Activated T-helper 2 cell treated with anti-CD3 and anti-CD28 coated beads, Interferon-gamma antibody, Interleukin-2, Interleukin-4, amounts not matched to agents 10 μg/mL and 5 μg/mL and 100 μg/mL, durations not matched to agents 14 hours and 24 hours and 36 hours (primary cell): ENCODE data around the gene DAB2IP. TPM values are rescaled to one million over a fixed set of nuclear protein-coding genes. Genes with fewer than 3 reads are reported as not detected.

Source experiments
- DNase-seq: peaks from one replicate; pipeline ENCODE4 v3.0.0; 2021; ENCODE audit warnings: low spot score
- H3K27ac Mint-ChIP-seq: one replicate; pipeline ENCODE4 v1.8.0; 2021; ENCODE audit warnings: mixed read lengths
- H3K27me3 Mint-ChIP-seq: one replicate; pipeline ENCODE4 v1.8.0; 2021; ENCODE audit warnings: low read depth, mixed read lengths
- H3K36me3 Mint-ChIP-seq: one replicate; pipeline ENCODE4 v1.8.0; 2021; ENCODE audit warnings: low read depth, mixed read lengths
- H3K4me1 Mint-ChIP-seq: one replicate; pipeline ENCODE4 v1.8.0; 2021; ENCODE audit warnings: low read depth, mixed read lengths
- H3K4me3 Mint-ChIP-seq: one replicate; pipeline ENCODE4 v1.8.0; 2021; ENCODE audit warnings: low read depth, mild to moderate bottlenecking, moderate library complexity, mixed read lengths
- H3K9me3 Mint-ChIP-seq: one replicate; pipeline ENCODE4 v1.8.0; 2021; ENCODE audit warnings: mixed read lengths
- intact Hi-C: fragments of 100-400 bp; cut with micrococcal nuclease; formaldehyde crosslinking; loops from one replicate; pipeline ENCODE4 v1.15.1; 2023
- total RNA-seq: library from RNA; stranded (reverse); gene quantifications from 2 replicates; pipeline ENCODE4 v1.2.3, GENCODE V29; 2022

Gene DAB2IP
- total RNA-seq, 1 donor from 2014 or later = not detected

GRCh38 chr9:121758693-121759092 lies 107.3 kb downstream of the DAB2IP start:
- no peak overlapping the region for H3K27ac Mint-ChIP-seq
- H3K36me3 Mint-ChIP-seq = no peaks in the 10 kb centered on the region
- H3K4me1 Mint-ChIP-seq = no peaks in the 10 kb centered on the region
- no peaks in the 10 kb centered on the region for H3K9me3 Mint-ChIP-seq
- no peaks in the 10 kb centered on the region for H3K27me3 Mint-ChIP-seq
- DNase-seq = no peak
- no peak overlapping the region for H3K4me3 Mint-ChIP-seq
- intact Hi-C loops = no loop called here

DNA sequence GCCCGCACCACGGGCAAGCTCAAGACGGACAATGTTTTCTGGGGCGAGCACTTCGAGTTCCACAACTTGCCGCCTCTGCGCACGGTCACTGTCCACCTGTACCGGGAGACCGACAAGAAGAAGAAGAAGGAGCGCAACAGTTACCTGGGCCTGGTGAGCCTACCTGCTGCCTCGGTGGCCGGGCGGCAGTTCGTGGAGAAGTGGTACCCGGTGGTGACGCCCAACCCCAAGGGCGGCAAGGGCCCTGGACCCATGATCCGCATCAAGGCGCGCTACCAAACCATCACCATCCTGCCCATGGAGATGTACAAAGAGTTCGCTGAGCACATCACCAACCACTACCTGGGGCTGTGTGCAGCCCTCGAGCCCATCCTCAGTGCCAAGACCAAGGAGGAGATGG lies 108.6 kb downstream of the DAB2IP start:
- H3K9me3 Mint-ChIP-seq = no peaks in the 10 kb centered on the region
- no peaks in the 10 kb centered on the region for H3K27me3 Mint-ChIP-seq
- no peak overlapping the region for H3K4me3 Mint-ChIP-seq
- DNase-seq = no peak
- no peaks in the 10 kb centered on the region for H3K36me3 Mint-ChIP-seq
- no peaks in the 10 kb centered on the region for H3K4me1 Mint-ChIP-seq
- intact Hi-C loops = no loop called here
- H3K27ac Mint-ChIP-seq = no peak overlapping the region

- Mint-ChIP-seq H3K4me1 (no peaks in the 10 kb centered on the region), H3K9me3 (no peaks in the 10 kb centered on the region), H3K4me3 (no peak overlapping the region), H3K36me3 (no peaks in the 10 kb centered on the region), H3K27me3 (no peaks in the 10 kb centered on the region), H3K27ac (no peak overlapping the region)
- intact Hi-C loops = no loop called here
- DNase-seq = no peak
Observed at GRCh38 chr9:121760571-121760970, 109.1 kb downstream of the DAB2IP start.

- no peak for DNase-seq
- Mint-ChIP-seq H3K4me1 (no peaks in the 10 kb centered on the region), H3K4me3 (no peak overlapping the region), H3K27ac (no peak overlapping the region), H3K27me3 (no peaks in the 10 kb centered on the region), H3K9me3 (no peaks in the 10 kb centered on the region), H3K36me3 (no peaks in the 10 kb centered on the region)
- intact Hi-C loops = no loop called here
Observed at GRCh38 chr9:121763131-121763530, 111.7 kb downstream of the DAB2IP start.

GRCh38 chr9:121763561-121764370 lies 112.3 kb downstream of the DAB2IP start:
- Mint-ChIP-seq H3K36me3 (no peaks in the 10 kb centered on the region), H3K27me3 (no peaks in the 10 kb centered on the region), H3K27ac (no peak overlapping the region), H3K4me3 (no peak overlapping the region), H3K9me3 (no peaks in the 10 kb centered on the region), H3K4me1 (no peaks in the 10 kb centered on the region)
- intact Hi-C loops = no loop called here
- DNase-seq = no peak

GRCh38 chr9:121764371-121764730 lies 112.9 kb downstream of the DAB2IP start:
- DNase-seq = no peak
- no peaks in the 10 kb centered on the region for H3K9me3 Mint-ChIP-seq
- no peak overlapping the region for H3K4me3 Mint-ChIP-seq
- H3K36me3 Mint-ChIP-seq = no peaks in the 10 kb centered on the region
- H3K4me1 Mint-ChIP-seq = no peaks in the 10 kb centered on the region
- H3K27ac Mint-ChIP-seq = no peak overlapping the region
- no peaks in the 10 kb centered on the region for H3K27me3 Mint-ChIP-seq
- intact Hi-C loops = no loop called here

- Mint-ChIP-seq H3K27ac (no peak overlapping the region), H3K27me3 (no peaks in the 10 kb centered on the region), H3K9me3 (no peaks in the 10 kb centered on the region), H3K36me3 (no peaks in the 10 kb centered on the region), H3K4me3 (no peak overlapping the region), H3K4me1 (no peaks in the 10 kb centered on the region)
- no peak for DNase-seq
- intact Hi-C loops = no loop called here
Observed at GRCh38 chr9:121765021-121765950, 113.9 kb downstream of the DAB2IP start.

- Mint-ChIP-seq H3K27ac (no peak overlapping the region), H3K9me3 (no peaks in the 10 kb centered on the region), H3K4me3 (no peak overlapping the region), H3K27me3 (no peaks in the 10 kb centered on the region), H3K4me1 (no peaks in the 10 kb centered on the region), H3K36me3 (no peaks in the 10 kb centered on the region)
- no peak for DNase-seq
- intact Hi-C loops = no loop called here
Observed at GRCh38 chr9:121766081-121766683, 114.7 kb downstream of the DAB2IP start.

DNA sequence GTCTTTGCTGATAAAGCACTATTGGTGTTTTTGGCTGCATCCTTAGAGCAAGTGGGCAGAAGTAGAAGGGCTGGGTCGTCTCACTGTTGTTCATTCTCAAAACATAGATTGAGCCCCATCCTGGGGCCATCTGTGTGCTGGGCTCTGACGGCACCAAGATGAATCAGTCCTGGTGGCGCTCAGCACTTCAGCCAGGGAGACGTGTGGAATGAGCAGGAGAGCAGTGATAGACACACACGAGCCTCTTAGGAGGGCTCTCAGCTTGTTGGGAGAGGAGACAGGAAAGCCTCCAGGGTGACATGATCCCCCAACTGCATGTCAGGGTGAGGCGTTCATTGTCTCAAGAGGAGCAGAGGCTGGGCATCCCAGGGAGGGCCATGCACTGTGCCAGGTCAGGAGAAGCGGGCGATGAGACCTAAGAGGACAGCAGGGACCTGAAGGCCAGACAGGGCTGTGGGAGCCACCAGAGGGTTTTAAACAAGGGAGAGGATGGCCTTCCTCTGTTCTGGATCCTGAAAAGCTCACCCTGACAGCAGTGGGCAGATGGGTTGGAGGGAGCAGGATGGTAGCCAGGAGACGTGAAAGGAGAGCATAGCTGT lies 115.8 kb downstream of the DAB2IP start:
- Mint-ChIP-seq H3K9me3 (no peaks in the 10 kb centered on the region), H3K27ac (no peak overlapping the region), H3K4me1 (no peaks in the 10 kb centered on the region), H3K27me3 (no peaks in the 10 kb centered on the region), H3K36me3 (no peaks in the 10 kb centered on the region), H3K4me3 (no peak overlapping the region)
- DNase-seq = no peak
- intact Hi-C loops = no loop called here

DNA sequence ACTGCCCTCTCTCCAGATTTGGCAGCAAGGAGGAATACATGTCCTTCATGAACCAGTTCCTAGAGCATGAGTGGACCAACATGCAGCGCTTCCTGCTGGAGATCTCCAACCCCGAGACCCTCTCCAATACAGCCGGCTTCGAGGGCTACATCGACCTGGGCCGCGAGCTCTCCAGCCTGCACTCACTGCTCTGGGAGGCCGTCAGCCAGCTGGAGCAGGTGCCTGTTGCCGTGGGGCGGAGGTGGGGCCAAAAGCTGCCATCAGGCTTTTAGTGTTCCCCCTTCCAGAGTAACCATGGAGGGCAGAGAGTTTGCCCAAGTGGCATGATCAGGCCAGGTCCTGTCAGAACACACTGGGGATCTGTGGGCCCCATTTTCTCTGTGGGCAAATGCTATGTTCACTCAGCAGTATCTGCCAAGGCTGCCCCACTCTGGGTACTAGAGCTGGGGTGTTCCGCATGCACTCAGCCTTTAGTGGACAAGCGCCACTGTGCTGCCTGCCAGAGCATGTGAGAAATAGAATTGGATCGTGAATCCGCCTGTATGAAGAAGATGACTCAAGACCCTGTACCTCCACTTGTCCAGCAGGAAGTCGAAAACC lies 117.1 kb downstream of the DAB2IP start:
- no peak overlapping the region for H3K27ac Mint-ChIP-seq
- DNase-seq = no peak
- no peaks in the 10 kb centered on the region for H3K4me1 Mint-ChIP-seq
- no peak overlapping the region for H3K4me3 Mint-ChIP-seq
- intact Hi-C loops = no loop called here
- no peaks in the 10 kb centered on the region for H3K9me3 Mint-ChIP-seq
- no peaks in the 10 kb centered on the region for H3K27me3 Mint-ChIP-seq
- no peaks in the 10 kb centered on the region for H3K36me3 Mint-ChIP-seq

- DNase-seq = no peak
- Mint-ChIP-seq H3K27ac (no peak overlapping the region), H3K4me3 (no peak overlapping the region), H3K4me1 (no peaks in the 10 kb centered on the region), H3K9me3 (no peaks in the 10 kb centered on the region), H3K36me3 (no peaks in the 10 kb centered on the region), H3K27me3 (no peaks in the 10 kb centered on the region)
- intact Hi-C loops = no loop called here
Observed at GRCh38 chr9:121769939-121770338, 118.5 kb downstream of the DAB2IP start.

DNA sequence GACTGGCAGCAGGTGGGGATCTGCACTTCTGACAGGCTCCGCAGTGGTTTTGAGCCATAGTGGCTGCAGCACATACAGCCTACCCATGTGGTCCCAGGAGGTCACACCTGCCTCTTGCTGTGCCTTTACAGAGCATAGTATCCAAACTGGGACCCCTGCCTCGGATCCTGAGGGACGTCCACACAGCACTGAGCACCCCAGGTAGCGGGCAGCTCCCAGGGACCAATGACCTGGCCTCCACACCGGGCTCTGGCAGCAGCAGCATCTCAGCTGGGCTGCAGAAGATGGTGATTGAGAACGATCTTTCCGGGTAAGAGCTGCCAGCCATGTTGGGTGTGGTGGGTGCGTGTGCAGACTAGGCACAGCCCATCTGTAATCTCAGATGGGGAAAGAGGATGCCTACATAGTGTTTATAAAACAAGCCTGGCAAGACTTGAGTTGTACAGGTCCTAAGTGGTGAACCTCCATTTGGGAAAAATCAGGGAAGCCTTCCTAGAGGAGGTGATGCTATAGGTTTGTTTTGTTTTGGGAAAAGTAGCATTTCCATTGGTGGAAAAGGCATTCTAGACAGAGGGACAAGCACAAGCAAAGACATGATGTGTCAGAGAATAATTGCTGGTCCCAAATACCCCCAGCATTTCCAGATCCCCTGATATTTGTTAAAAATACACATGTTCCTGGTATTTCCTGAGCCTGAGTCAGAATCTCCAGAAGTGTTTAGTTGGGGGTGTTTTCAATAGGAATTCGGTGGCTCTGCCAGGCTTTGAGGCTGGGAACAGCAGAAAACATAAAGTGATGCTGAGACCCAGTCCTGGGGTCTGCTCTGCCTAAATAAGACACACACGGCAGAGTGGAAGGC lies 119.2 kb downstream of the DAB2IP start:
- Mint-ChIP-seq H3K9me3 (no peaks in the 10 kb centered on the region), H3K4me1 (no peaks in the 10 kb centered on the region), H3K27me3 (no peaks in the 10 kb centered on the region), H3K4me3 (no peak overlapping the region), H3K36me3 (no peaks in the 10 kb centered on the region), H3K27ac (no peak overlapping the region)
- DNase-seq = no peak
- intact Hi-C loops = no loop called here
